K562 (cell line): Measurements from ENCODE around the gene MBD4. TPM values are rescaled to one million over a fixed set of nuclear protein-coding genes. Genes with fewer than 3 reads are reported as not detected.

Experiments
- NFATC3 ChIP-seq: fragments of 450-650 bp; IDR thresholded peaks from 2 replicates; pipeline ENCODE4 v1.6.1; 2017; ENCODE audit warnings: mild to moderate bottlenecking
- NR1H2 ChIP-seq: sonication (generic); formaldehyde crosslinking; IDR thresholded peaks from 2 replicates; pipeline ENCODE4 v1.4.0; 2020; ENCODE audit warnings: mild to moderate bottlenecking, missing genetic modification reagents
- RBM15 ChIP-seq: fragments of 200-400 bp; formaldehyde crosslinking; IDR thresholded peaks from 2 replicates; pipeline ENCODE4 v1.6.1; 2018; ENCODE audit warnings: mild to moderate bottlenecking, low read length, moderate library complexity; ENCODE audit not compliant: insufficient read depth
- STAT5B ChIP-seq: fragments of 250-450 bp; sonication (Bioruptor Pico); IDR thresholded peaks from 2 replicates; pipeline ENCODE4 v1.8.0; 2021; ENCODE audit warnings: mild to moderate bottlenecking, inconsistent platforms
- TEAD1 ChIP-seq, 2 experiments: fragments of 450-650 bp in 1 of 2; sonication (generic) in 1 of 2; formaldehyde crosslinking; IDR thresholded peaks; 2 replicates each; pipeline versions ENCODE4 v1.4.0 to v1.8.0; 2020 to 2022; ENCODE audit warnings: mild to moderate bottlenecking in 2 of 2, missing genetic modification reagents in 1 of 2
- ZFX ChIP-seq: sonication (generic); formaldehyde crosslinking; IDR thresholded peaks from 2 replicates; pipeline ENCODE4 v1.8.0; 2022; ENCODE audit warnings: mild to moderate bottlenecking, missing genetic modification reagents, moderate library complexity
- ZNF197 ChIP-seq: fragments of 200-800 bp; sonication (Bioruptor generic); IDR thresholded peaks from 2 replicates; pipeline ENCODE4 v1.6.1; 2016; ENCODE audit warnings: low read depth, missing genetic modification characterization, missing compliant biosample characterization
- polyA plus RNA-seq, 8 experiments: library from polyadenylated mRNA; depleted of rRNA in 4 of 8; stranded (reverse) in 5 of 8; unstranded in 3 of 8; fragments of >200 nt; fragmentation: Nextera tagmentation in 2 of 8; fragmentation: Illumina TruSeq in 1 of 8; extraction: Ambion mirVana in 2 of 8; extraction: Trizol in 1 of 8; gene quantifications; 2 replicates each; pipeline versions ENCODE4 v1.2.1 to v1.2.3, GENCODE V29; 2011 to 2014; ENCODE audit warnings: inconsistent platforms in 1 of 8, missing spikeins in 1 of 8
- total RNA-seq, 7 experiments: library from RNA; depleted of rRNA in 6 of 7; stranded (reverse); fragments of >200 nt in 6 of 7; fragmentation: Illumina TruSeq in 2 of 7; extraction: Trizol in 2 of 7; gene quantifications; 2 replicates each; pipeline versions ENCODE4 v1.2.1 to v1.2.3, GENCODE V29; 2011 to 2021; ENCODE audit warnings: low replicate concordance in 1 of 7
- TF ChIP-seq, protein P1 (sequence below): fragments of 450-650 bp; IDR thresholded peaks from 2 replicates; pipeline ENCODE4 v1.6.1; 2017; ENCODE audit warnings: antibody characterized with exemption, mild to moderate bottlenecking
- TF ChIP-seq, protein P2 (sequence below), 2 experiments: fragments of 250-450 bp in 1 of 2; fragments of 450-650 bp in 1 of 2; sonication (Bioruptor Pico) in 1 of 2; IDR thresholded peaks; 2 replicates each; pipeline versions ENCODE4 v1.6.1 to v1.8.0; 2016 to 2021; ENCODE audit warnings: mild to moderate bottlenecking in 2 of 2, moderate library complexity in 2 of 2, missing compliant biosample characterization in 1 of 2, missing genetic modification characterization in 1 of 2
- TF ChIP-seq, protein P3 (sequence below): sonication (generic); formaldehyde crosslinking; IDR thresholded peaks from 2 replicates; pipeline ENCODE4 v1.8.1; 2023; ENCODE audit warnings: mild to moderate bottlenecking, missing genetic modification reagents
- TF ChIP-seq, protein P4 (sequence below): fragments of 450-650 bp; IDR thresholded peaks from 2 replicates; pipeline ENCODE4 v1.6.1; 2016; ENCODE audit warnings: missing biosample characterization, missing genetic modification characterization
- TF ChIP-seq, protein P5 (sequence below): IDR thresholded peaks from 2 replicates; pipeline ENCODE4 v1.6.1; 2012; ENCODE audit warnings: low read depth, low read length, improper control_type of control experiment, borderline replicate concordance
- TF ChIP-seq, protein P6 (sequence below): fragments of 450-650 bp; formaldehyde crosslinking; IDR thresholded peaks from 2 replicates; pipeline ENCODE4 v1.4.0; 2020; ENCODE audit warnings: mild to moderate bottlenecking, moderate library complexity
- TF ChIP-seq, protein P7 (sequence below): sonication (generic); formaldehyde crosslinking; IDR thresholded peaks from 2 replicates; pipeline ENCODE4 v1.8.0; 2022; ENCODE audit warnings: mild to moderate bottlenecking, missing genetic modification reagents

MBD4 gene
- total and polyA plus RNA-seq, 9 of the 15 experiments (the other 6 are each of a cell fraction or from before 2014, with no cell fraction given) = 13.3 to 63.9 (median 39.0) TPM

DNA sequence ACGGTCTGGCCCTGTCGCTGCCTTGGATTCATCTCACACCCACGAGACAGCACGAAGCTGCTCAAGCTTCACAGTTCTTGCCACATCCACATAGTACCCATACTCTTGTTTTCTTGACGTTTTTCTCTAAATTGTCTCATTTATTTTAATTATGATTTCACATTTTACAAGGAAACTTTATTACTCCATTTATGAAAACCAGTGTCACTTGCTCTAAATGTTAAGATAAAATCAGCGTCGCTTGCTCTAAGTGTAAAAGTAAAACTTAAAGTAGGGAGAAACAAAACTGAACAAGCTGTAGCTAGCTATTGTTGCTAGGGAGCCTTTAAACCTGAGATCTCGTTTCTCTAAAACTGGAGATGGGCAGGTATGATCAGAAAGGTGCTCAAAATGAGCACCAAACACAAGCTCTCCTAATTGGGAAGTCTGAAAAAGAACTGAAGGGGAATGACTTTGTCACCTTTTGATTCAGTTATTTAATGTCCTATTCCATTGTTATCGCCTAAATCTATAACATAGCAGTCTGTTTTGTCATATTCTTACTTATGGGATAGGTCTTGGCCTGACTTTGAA lies 956 bp upstream of the MBD4 start (continued):
- TF ChIP-seq, protein P1, sequence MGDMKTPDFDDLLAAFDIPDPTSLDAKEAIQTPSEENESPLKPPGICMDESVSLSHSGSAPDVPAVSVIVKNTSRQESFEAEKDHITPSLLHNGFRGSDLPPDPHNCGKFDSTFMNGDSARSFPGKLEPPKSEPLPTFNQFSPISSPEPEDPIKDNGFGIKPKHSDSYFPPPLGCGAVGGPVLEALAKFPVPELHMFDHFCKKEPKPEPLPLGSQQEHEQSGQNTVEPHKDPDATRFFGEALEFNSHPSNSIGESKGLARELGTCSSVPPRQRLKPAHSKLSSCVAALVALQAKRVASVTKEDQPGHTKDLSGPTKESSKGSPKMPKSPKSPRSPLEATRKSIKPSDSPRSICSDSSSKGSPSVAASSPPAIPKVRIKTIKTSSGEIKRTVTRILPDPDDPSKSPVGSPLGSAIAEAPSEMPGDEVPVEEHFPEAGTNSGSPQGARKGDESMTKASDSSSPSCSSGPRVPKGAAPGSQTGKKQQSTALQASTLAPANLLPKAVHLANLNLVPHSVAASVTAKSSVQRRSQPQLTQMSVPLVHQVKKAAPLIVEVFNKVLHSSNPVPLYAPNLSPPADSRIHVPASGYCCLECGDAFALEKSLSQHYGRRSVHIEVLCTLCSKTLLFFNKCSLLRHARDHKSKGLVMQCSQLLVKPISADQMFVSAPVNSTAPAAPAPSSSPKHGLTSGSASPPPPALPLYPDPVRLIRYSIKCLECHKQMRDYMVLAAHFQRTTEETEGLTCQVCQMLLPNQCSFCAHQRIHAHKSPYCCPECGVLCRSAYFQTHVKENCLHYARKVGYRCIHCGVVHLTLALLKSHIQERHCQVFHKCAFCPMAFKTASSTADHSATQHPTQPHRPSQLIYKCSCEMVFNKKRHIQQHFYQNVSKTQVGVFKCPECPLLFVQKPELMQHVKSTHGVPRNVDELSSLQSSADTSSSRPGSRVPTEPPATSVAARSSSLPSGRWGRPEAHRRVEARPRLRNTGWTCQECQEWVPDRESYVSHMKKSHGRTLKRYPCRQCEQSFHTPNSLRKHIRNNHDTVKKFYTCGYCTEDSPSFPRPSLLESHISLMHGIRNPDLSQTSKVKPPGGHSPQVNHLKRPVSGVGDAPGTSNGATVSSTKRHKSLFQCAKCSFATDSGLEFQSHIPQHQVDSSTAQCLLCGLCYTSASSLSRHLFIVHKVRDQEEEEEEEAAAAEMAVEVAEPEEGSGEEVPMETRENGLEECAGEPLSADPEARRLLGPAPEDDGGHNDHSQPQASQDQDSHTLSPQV = 0 out of 2 replicates have a peak, but pooled peaks have one; percentile 85
- TF ChIP-seq ZFX (CRISPR knock-in tag) (peak; percentile 71; the same call in 1 of the 2 replicates), ZNF197 (CRISPR knock-in tag) (peak; percentile 63; the same call in 1 of the 2 replicates), TEAD1 (CRISPR knock-in tag; IDR thresholded peaks at IDR 0.05) (no peak), STAT5B (CRISPR knock-in tag) (no peak), NR1H2 (CRISPR knock-in tag) (no peak), NFATC3 (peak; percentile 20; the same call in 1 of the 2 replicates), RBM15 (no peak)
- TF ChIP-seq, protein P2, sequence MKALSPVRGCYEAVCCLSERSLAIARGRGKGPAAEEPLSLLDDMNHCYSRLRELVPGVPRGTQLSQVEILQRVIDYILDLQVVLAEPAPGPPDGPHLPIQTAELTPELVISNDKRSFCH (CRISPR knock-in tag; IDR thresholded peaks at IDR 0.05) = no peak
- TF ChIP-seq, protein P2 (tag; IDR thresholded peaks at IDR 0.05) = peak; percentile 77; the same call in 1 of the 2 replicates
- TF ChIP-seq, protein P3, sequence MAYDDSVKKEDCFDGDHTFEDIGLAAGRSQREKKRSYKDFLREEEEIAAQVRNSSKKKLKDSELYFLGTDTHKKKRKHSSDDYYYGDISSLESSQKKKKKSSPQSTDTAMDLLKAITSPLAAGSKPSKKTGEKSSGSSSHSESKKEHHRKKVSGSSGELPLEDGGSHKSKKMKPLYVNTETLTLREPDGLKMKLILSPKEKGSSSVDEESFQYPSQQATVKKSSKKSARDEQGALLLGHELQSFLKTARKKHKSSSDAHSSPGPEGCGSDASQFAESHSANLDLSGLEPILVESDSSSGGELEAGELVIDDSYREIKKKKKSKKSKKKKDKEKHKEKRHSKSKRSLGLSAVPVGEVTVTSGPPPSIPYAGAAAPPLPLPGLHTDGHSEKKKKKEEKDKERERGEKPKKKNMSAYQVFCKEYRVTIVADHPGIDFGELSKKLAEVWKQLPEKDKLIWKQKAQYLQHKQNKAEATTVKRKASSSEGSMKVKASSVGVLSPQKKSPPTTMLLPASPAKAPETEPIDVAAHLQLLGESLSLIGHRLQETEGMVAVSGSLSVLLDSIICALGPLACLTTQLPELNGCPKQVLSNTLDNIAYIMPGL = no peak
- TF ChIP-seq, protein P4, sequence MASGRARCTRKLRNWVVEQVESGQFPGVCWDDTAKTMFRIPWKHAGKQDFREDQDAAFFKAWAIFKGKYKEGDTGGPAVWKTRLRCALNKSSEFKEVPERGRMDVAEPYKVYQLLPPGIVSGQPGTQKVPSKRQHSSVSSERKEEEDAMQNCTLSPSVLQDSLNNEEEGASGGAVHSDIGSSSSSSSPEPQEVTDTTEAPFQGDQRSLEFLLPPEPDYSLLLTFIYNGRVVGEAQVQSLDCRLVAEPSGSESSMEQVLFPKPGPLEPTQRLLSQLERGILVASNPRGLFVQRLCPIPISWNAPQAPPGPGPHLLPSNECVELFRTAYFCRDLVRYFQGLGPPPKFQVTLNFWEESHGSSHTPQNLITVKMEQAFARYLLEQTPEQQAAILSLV = no peak
- TF ChIP-seq, protein P5, sequence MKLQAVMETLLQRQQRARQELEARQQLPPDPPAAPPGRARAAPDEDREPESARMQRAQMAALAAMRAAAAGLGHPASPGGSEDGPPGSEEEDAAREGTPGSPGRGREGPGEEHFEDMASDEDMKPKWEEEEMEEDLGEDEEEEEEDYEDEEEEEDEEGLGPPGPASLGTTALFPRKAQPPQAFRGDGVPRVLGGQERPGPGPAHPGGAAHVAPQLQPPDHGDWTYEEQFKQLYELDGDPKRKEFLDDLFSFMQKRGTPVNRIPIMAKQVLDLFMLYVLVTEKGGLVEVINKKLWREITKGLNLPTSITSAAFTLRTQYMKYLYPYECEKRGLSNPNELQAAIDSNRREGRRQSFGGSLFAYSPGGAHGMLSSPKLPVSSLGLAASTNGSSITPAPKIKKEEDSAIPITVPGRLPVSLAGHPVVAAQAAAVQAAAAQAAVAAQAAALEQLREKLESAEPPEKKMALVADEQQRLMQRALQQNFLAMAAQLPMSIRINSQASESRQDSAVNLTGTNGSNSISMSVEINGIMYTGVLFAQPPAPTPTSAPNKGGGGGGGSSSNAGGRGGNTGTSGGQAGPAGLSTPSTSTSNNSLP = no peak
- TF ChIP-seq, protein P6, sequence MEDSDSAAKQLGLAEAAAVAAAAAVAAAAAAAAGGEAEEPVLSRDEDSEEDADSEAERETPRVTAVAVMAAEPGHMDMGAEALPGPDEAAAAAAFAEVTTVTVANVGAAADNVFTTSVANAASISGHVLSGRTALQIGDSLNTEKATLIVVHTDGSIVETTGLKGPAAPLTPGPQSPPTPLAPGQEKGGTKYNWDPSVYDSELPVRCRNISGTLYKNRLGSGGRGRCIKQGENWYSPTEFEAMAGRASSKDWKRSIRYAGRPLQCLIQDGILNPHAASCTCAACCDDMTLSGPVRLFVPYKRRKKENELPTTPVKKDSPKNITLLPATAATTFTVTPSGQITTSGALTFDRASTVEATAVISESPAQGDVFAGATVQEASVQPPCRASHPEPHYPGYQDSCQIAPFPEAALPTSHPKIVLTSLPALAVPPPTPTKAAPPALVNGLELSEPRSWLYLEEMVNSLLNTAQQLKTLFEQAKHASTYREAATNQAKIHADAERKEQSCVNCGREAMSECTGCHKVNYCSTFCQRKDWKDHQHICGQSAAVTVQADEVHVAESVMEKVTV (CRISPR knock-in tag) = no peak
- TF ChIP-seq, protein P7, sequence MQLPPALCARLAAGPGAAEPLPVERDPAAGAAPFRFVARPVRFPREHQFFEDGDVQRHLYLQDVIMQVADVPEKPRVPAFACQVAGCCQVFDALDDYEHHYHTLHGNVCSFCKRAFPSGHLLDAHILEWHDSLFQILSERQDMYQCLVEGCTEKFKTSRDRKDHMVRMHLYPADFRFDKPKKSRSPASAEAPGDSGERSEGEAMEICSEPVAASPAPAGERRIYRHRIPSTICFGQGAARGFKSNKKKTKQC = no peak
